Lung (tissue), 12 donors: ENCODE measurements around the gene PYGO2. TPM values are rescaled to one million over a fixed set of nuclear protein-coding genes. Genes with fewer than 3 reads are reported as not detected.
A peak's percentile ranks its signal among the peaks of the same experiment; 100 is the strongest.

Experiments used
- ATAC-seq: fragments of 200-7000 bp; cut with Tn5 transposase; one replicate; pipeline ENCODE4 v1.9.1; 2020; ENCODE audit warnings: moderate number of reproducible peaks; ENCODE audit not compliant: insufficient read depth, low FRiP score
- DNase-seq, 3 donors: peaks; one replicate each; pipeline ENCODE4 v3.0.0-alpha.2; 2013 to 2017
- H3K27ac ChIP-seq, 2 donors: one replicate each; pipeline ENCODE4 v1.5.1; 2013; ENCODE audit warnings: mild to moderate bottlenecking in 2 of 2, moderate library complexity in 2 of 2, control low read depth in 1 of 2, inconsistent platforms in 1 of 2, low read depth in 1 of 2, low read length in 1 of 2
- H3K27me3 ChIP-seq, 3 donors: one replicate each; pipeline ENCODE4 v1.5.1; 2013; ENCODE audit warnings: low read length in 2 of 3; ENCODE audit not compliant: control insufficient read depth in 3 of 3, insufficient read depth in 3 of 3
- H3K36me3 ChIP-seq, 4 donors: one replicate each; pipeline ENCODE4 v1.5.1; 2013; ENCODE audit warnings: low read length in 4 of 4, mild to moderate bottlenecking in 1 of 4, moderate library complexity in 1 of 4; ENCODE audit not compliant: control insufficient read depth in 4 of 4, insufficient read depth in 4 of 4
- H3K4me1 ChIP-seq, 5 donors: one replicate each; pipeline ENCODE4 v1.5.1; 2013; ENCODE audit warnings: low read length in 5 of 5, mild to moderate bottlenecking in 2 of 5, moderate library complexity in 1 of 5; ENCODE audit not compliant: control insufficient read depth in 5 of 5, insufficient read depth in 5 of 5
- H3K4me3 ChIP-seq: one replicate; pipeline ENCODE4 v1.5.1; 2013; ENCODE audit warnings: mild to moderate bottlenecking, control low read depth, moderate library complexity
- H3K9ac ChIP-seq, 2 donors: one replicate each; pipeline ENCODE4 v1.5.1; 2013; ENCODE audit warnings: low read length in 2 of 2, control low read depth in 1 of 2; ENCODE audit not compliant: insufficient read depth in 1 of 2
- H3K9me3 ChIP-seq, 4 donors: one replicate each; pipeline ENCODE4 v1.5.1; 2013; ENCODE audit warnings: low read length in 3 of 4, mild to moderate bottlenecking in 1 of 4, moderate library complexity in 1 of 4; ENCODE audit not compliant: control insufficient read depth in 4 of 4, insufficient read depth in 3 of 4
- CTCF ChIP-seq: IDR thresholded peaks from 2 replicates; pipeline ENCODE4 v1.5.1; 2012; ENCODE audit warnings: mild to moderate bottlenecking; ENCODE audit errors: control extremely low read depth, extremely low read depth
- WGBS, 2 donors: extraction: QIAGEN DNeasy Blood & Tissue Kit; methylation state at CpG; one replicate each; pipeline ENCODE4 v1.1.7; 2013; 5-methylcytosine and 5-hydroxymethylcytosine counted together
- polyA plus RNA-seq, 2 donors: library from polyadenylated mRNA; stranded (reverse); fragments of 200-250 nt; gene quantifications; one replicate each; pipeline ENCODE4 v1.2.1, GENCODE V29; 2013
- total RNA-seq, 2 donors: library from RNA; depleted of rRNA in 1 of 2; stranded (reverse); fragments of >200 nt in 1 of 2; gene quantifications; one replicate each; pipeline ENCODE4 v1.2.1, GENCODE V29; 2014 to 2021
- donor health status: control.
- donor health status: control.
- donor health status: Bipolar disorder and iron deficiency.
- donor health status: healthy.
- donor health status: DM: yes; HTN: yes; CAD: no.

The PYGO2 gene
- total and polyA plus RNA-seq, 4 donors: 14.6 to 25.2 (median 20.0) TPM

DNA sequence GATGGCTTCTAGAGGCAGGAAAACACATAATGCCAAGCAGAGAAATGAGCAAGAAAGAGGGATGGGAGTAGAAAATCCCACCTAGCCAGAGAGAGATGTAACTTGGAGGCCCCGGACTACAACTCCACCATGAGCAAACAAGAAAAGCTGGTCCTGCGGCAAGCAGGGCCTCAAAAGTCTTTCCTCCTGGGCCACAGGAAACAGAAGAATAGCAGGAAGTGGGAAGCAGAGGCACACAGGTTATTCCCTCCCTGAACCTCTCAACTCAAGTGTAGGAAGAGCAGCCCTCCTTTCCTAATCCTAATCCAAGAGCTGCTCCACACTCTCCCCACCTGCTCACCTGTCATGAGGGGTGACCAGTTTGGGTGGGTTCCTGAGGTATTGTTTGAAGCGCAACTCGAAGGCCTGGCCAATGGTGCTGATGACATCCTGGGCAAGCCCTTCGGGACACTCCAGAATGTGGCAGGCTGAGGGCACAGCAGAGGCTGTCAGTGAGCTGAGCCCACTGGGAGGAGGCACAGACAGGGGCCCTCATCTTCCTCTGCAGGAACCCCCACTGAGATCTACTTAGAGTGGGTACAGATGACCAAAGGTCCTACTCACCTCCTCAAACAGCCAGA lies 5.9 kb upstream of the PYGO2 start:
- Histone ChIP-seq H3K9me3 (no peaks in the 10 kb centered on the region), H3K4me3 (no peak overlapping the region), H3K4me1 (peaks cover 0 to 50% (median 27%) of the 10 kb centered on the region in 5 donors), H3K9ac (no peak overlapping the region), H3K36me3 (peaks cover 18 to 53% (median 33%) of the 10 kb centered on the region in 4 donors), H3K27ac (peak overlapping the region in 1 of 2 donors; percentile 23), H3K27me3 (no peaks in the 10 kb centered on the region)
- TF ChIP-seq CTCF: no peak
- 66 to 69% methylated on average over 5 of the region's 5 CpGs for WGBS, 2 donors
- ATAC-seq: no peak
- no peak for DNase-seq

DNA sequence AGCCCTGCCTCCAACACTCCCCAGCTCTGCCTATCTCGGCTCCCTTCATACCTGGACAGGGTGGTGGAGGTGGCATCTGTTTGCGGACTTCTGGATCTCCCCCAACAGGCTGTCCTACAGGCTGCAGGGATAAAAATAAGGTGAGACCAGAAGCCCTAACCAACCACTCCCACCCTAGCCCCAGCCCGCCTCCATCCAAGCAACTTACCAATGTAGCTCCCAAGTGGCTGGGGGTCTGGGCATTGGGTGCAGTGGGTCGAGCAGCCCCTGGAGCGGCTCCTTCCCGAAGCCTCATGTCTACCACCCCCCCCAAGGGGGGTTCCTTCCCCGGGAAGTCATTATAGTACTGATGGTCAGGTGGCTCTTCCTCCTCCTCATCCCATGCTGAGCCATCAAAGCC lies 4.5 kb upstream of the PYGO2 start:
- H3K4me3 ChIP-seq: no peak overlapping the region
- no peak for ATAC-seq
- WGBS, 2 donors: 88 to 91% methylated on average over 7 of the region's 7 CpGs
- no peak overlapping the region for H3K27ac ChIP-seq
- H3K36me3 ChIP-seq: peaks cover 18 to 53% (median 33%) of the 10 kb centered on the region in 4 donors
- H3K9ac ChIP-seq: no peak overlapping the region
- no peak for TF ChIP-seq CTCF
- H3K4me1 ChIP-seq: peaks cover 0 to 41% (median 21%) of the 10 kb centered on the region in 5 donors
- H3K9me3 ChIP-seq: no peaks in the 10 kb centered on the region
- no peaks in the 10 kb centered on the region for H3K27me3 ChIP-seq
- no peak for DNase-seq

GRCh38 chr1:154964359-154964758 lies 2.8 kb upstream of the PYGO2 start:
- WGBS, 2 donors: 88 to 90% methylated on average over 6 of the region's 6 CpGs
- H3K4me3 ChIP-seq: no peak overlapping the region
- no peak for DNase-seq
- ATAC-seq: no peak
- peaks cover 5 to 31% (median 15%) of the 10 kb centered on the region in 5 donors for H3K4me1 ChIP-seq
- peaks cover 18 to 54% (median 35%) of the 10 kb centered on the region in 4 donors for H3K36me3 ChIP-seq
- no peaks in the 10 kb centered on the region for H3K27me3 ChIP-seq
- no peaks in the 10 kb centered on the region for H3K9me3 ChIP-seq
- no peak for TF ChIP-seq CTCF
- H3K9ac ChIP-seq: no peak overlapping the region
- no peak overlapping the region for H3K27ac ChIP-seq

DNA sequence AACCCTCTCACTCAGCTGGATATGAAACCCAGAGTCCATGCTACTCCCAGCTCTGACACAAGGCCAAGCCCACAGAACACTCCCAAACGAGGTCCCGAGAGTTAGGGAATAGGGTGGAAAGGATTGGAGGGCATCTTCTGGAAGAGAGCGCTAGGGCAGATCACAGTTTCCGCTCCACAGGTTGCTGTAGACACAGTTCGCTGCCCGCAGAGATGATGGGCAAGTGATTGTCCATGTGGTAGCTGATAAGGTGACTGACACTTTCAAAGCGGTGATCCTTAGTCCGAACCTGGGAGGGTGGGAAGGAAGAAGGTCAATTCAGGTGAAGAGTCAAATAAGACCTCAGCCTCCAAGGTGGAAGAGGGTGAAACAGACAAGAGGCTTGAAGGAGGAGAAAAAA lies 2.1 kb upstream of the PYGO2 start:
- H3K27me3 ChIP-seq: no peaks in the 10 kb centered on the region
- ATAC-seq (no peak), DNase-seq (no peak)
- peaks cover 18 to 52% (median 38%) of the 10 kb centered on the region in 4 donors for H3K36me3 ChIP-seq
- no peak overlapping the region for H3K9ac ChIP-seq
- no peak for TF ChIP-seq CTCF
- H3K4me3 ChIP-seq: no peak overlapping the region
- no peaks in the 10 kb centered on the region for H3K9me3 ChIP-seq
- H3K4me1 ChIP-seq: peaks cover 5 to 24% (median 9%) of the 10 kb centered on the region in 5 donors
- H3K27ac ChIP-seq: no peak overlapping the region
- WGBS, 2 donors: 88 to 90% methylated on average over 8 of the region's 8 CpGs
